GM23338 (cell line): ENCODE measurements around the gene SAMD11. TPM values are rescaled to one million over a fixed set of nuclear protein-coding genes. Genes with fewer than 3 reads are reported as not detected.

Experiments
- ATAC-seq: fragments of 200-7000 bp; cut with Tn5 transposase; 3 replicates; pipeline ENCODE4 v1.9.1; 2020
- DNase-seq: peaks from one replicate; pipeline ENCODE4 v3.0.0-alpha.2; 2015; ENCODE audit warnings: low spot score
- H2AFZ ChIP-seq: fragments of 200-600 bp; sonication (generic); 2 replicates; pipeline ENCODE4 v1.8.0; 2016; ENCODE audit warnings: antibody characterized with exemption, mild to moderate bottlenecking, moderate library complexity
- H3F3A ChIP-seq: fragments of 200-600 bp; sonication (generic); replicated peaks from 2 replicates; pipeline ENCODE4 v1.8.0; 2017; ENCODE audit warnings: antibody characterized with exemption, mixed run types, low read depth
- H3K27ac ChIP-seq: fragments of 200-600 bp; sonication (generic); 2 replicates; pipeline ENCODE4 v1.6.1; 2016; ENCODE audit warnings: low read depth
- H3K27me3 ChIP-seq: fragments of 200-600 bp; sonication (generic); 2 replicates; pipeline ENCODE4 v1.8.0; 2016; ENCODE audit warnings: mild to moderate bottlenecking, mixed run types, moderate library complexity; ENCODE audit not compliant: insufficient read depth
- H3K36me3 ChIP-seq: fragments of 200-600 bp; sonication (generic); 2 replicates; pipeline ENCODE4 v1.8.0; 2016; ENCODE audit warnings: mild to moderate bottlenecking; ENCODE audit not compliant: insufficient read depth
- H3K4me1 ChIP-seq: fragments of 200-600 bp; sonication (generic); 2 replicates; pipeline ENCODE4 v1.8.0; 2016; ENCODE audit warnings: mild to moderate bottlenecking, moderate library complexity; ENCODE audit not compliant: insufficient read depth
- H3K4me2 ChIP-seq: fragments of 200-600 bp; sonication (generic); 2 replicates; pipeline ENCODE4 v1.7.1; 2017; ENCODE audit warnings: mixed run types
- H3K4me3 ChIP-seq: fragments of 200-600 bp; sonication (generic); 2 replicates; pipeline ENCODE4 v1.6.1; 2016; ENCODE audit warnings: mixed run types
- H3K79me2 ChIP-seq: fragments of 200-600 bp; sonication (generic); replicated peaks from 2 replicates; pipeline ENCODE4 v1.8.0; 2017; ENCODE audit warnings: mild to moderate bottlenecking; ENCODE audit not compliant: insufficient read depth
- H3K9me2 ChIP-seq: fragments of 200-600 bp; sonication (generic); 2 replicates; pipeline ENCODE4 v1.8.0; 2017; ENCODE audit not compliant: insufficient read depth
- H4K20me1 ChIP-seq: fragments of 200-600 bp; sonication (generic); replicated peaks from 2 replicates; pipeline ENCODE4 v1.8.0; 2017; ENCODE audit warnings: mild to moderate bottlenecking; ENCODE audit not compliant: insufficient read depth
- H3K27ac Mint-ChIP-seq: 2 replicates; pipeline ENCODE4 v1.8.0; 2020; ENCODE audit warnings: inconsistent platforms, mild to moderate bottlenecking, moderate library complexity, mixed read lengths
- H3K27me3 Mint-ChIP-seq: 3 replicates; pipeline ENCODE4 v1.8.0; 2022; ENCODE audit warnings: low read depth, mild to moderate bottlenecking, moderate library complexity, mixed read lengths, inconsistent platforms; ENCODE audit not compliant: insufficient read depth, poor library complexity
- H3K36me3 Mint-ChIP-seq: 3 replicates; pipeline ENCODE4 v1.8.0; 2021; ENCODE audit warnings: low read depth, mild to moderate bottlenecking, inconsistent platforms, moderate library complexity, mixed read lengths
- H3K4me1 Mint-ChIP-seq: 3 replicates; pipeline ENCODE4 v1.8.0; 2020; ENCODE audit warnings: mild to moderate bottlenecking, inconsistent platforms, mixed read lengths
- H3K4me3 Mint-ChIP-seq: 3 replicates; pipeline ENCODE4 v1.8.0; 2021; ENCODE audit warnings: moderate library complexity, mild to moderate bottlenecking, inconsistent platforms, mixed read lengths
- H3K9me3 Mint-ChIP-seq: 3 replicates; pipeline ENCODE4 v1.8.0; 2020; ENCODE audit warnings: moderate library complexity, mild to moderate bottlenecking, inconsistent platforms, mixed read lengths
- EZH2 ChIP-seq: fragments of 200-600 bp; sonication (generic); IDR thresholded peaks from one replicate; pipeline ENCODE4 v1.8.0; 2017; ENCODE audit warnings: antibody characterized with exemption, mild to moderate bottlenecking, low read depth; ENCODE audit not compliant: unreplicated experiment
- JUNB ChIP-seq: IDR thresholded peaks from one replicate; pipeline ENCODE4 v1.6.1; 2016; ENCODE audit warnings: antibody characterized with exemption; ENCODE audit not compliant: unreplicated experiment
- POLR2AphosphoS5 ChIP-seq: IDR thresholded peaks from 2 replicates; pipeline ENCODE4 v1.6.1; 2016; ENCODE audit warnings: antibody characterized with exemption, low read depth
- ZNF114 ChIP-seq: fragments of 250-450 bp; sonication (Bioruptor Pico); IDR thresholded peaks from 2 replicates; pipeline ENCODE4 v1.5.0; 2020; ENCODE audit warnings: mild to moderate bottlenecking, moderate library complexity
- polyA plus RNA-seq: library from polyadenylated mRNA; unstranded; fragments of >200 nt; fragmentation: Nextera tagmentation; extraction: Ambion mirVana; gene quantifications from 2 replicates; pipeline ENCODE4 v1.2.1, GENCODE V29; 2016
- total RNA-seq: library from RNA; depleted of rRNA; stranded (reverse); fragments of >200 nt; shearing (Covaris generic); gene quantifications from 2 replicates; pipeline ENCODE4 v1.2.3, GENCODE V29; 2014
- TF ChIP-seq, protein P1 (sequence below): IDR thresholded peaks from one replicate; pipeline ENCODE4 v1.6.1; 2018; ENCODE audit warnings: antibody characterized with exemption; ENCODE audit not compliant: unreplicated experiment
- TF ChIP-seq, protein P2 (sequence below): IDR thresholded peaks from 2 replicates; pipeline ENCODE4 v1.6.1; 2016; ENCODE audit warnings: antibody characterized with exemption
- TF ChIP-seq, protein P3 (sequence below), 2 experiments: fragments of 200-600 bp in 1 of 2; sonication (generic) in 1 of 2; conservative IDR thresholded peaks; 2 replicates each; pipeline versions ENCODE4 v1.5.1 to v1.6.1; 2016 to 2017; ENCODE audit warnings: antibody characterized with exemption in 2 of 2, low read depth in 2 of 2, mild to moderate bottlenecking in 2 of 2, moderate library complexity in 1 of 2

Gene SAMD11
- total and polyA plus RNA-seq, 2 experiments from 2014 or later = 0.14 to 0.40 TPM

DNA sequence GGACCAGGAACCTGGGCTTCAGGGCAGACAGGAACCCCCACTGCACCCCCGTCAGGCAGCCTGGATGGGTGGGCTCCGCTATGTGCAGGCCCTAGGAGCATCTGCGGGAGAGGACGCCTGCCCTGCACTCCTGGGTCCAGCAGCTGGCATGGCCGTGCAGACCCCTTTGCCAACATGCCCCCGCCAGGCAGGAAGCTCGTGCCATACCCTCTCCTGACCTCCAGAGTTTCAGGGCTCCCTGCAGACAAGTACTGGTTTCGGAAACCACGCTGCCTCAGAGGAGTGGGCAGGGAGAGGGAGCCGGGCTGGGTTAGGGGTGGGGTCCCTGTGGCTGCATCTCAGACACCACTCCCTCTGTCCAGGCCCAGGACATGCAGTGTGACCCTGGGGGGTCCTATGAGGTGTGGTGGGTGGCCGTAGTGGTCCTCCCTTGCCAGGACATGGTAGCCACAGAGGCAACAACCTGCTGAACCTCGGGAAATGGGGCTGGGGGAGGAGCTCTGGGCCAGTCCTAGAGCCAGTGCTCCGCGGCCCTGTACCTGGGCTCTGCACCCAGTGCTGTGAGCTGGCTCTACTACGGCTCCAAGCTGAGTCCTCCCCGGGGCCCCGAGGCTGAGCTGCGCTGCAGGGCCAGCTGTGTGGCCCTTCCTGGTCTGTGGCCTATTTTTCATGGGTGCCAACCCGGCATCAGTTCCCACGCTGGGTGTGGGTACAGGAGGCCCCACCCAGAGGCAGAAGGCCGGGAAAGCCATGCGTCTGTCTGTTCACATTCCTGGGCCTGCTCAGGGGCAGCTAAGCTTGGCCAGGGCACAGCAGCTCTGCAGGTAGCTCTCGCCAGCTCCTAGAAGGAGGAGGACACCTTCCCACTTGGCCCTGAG lies 44.0 kb downstream of the SAMD11 start:
- H3K79me2 ChIP-seq = no peaks in the 10 kb centered on the region
- peak; percentile 2; the same call in 1 of the 3 replicates for ATAC-seq
- Mint-ChIP-seq H3K27me3 (peaks cover 43% of the 10 kb centered on the region), H3K4me1 (no peaks in the 10 kb centered on the region; the same call in 2 of the 3 replicates), H3K27ac (no peak overlapping the region), H3K4me3 (no peak overlapping the region; the same call in 2 of the 3 replicates), H3K36me3 (peaks cover 2% of the 10 kb centered on the region; the same call in 1 of the 3 replicates), H3K9me3 (no peaks in the 10 kb centered on the region)
- H3K4me2 ChIP-seq = no peak overlapping the region; the same call in 1 of the 2 replicates
- H3K4me3 ChIP-seq = peak overlapping the region; percentile 68; the same call in 1 of the 2 replicates
- no peaks in the 10 kb centered on the region for H3K9me2 ChIP-seq
- H3K36me3 ChIP-seq = no peaks in the 10 kb centered on the region
- H3K27ac ChIP-seq = no peak overlapping the region
- TF ChIP-seq, protein P1, sequence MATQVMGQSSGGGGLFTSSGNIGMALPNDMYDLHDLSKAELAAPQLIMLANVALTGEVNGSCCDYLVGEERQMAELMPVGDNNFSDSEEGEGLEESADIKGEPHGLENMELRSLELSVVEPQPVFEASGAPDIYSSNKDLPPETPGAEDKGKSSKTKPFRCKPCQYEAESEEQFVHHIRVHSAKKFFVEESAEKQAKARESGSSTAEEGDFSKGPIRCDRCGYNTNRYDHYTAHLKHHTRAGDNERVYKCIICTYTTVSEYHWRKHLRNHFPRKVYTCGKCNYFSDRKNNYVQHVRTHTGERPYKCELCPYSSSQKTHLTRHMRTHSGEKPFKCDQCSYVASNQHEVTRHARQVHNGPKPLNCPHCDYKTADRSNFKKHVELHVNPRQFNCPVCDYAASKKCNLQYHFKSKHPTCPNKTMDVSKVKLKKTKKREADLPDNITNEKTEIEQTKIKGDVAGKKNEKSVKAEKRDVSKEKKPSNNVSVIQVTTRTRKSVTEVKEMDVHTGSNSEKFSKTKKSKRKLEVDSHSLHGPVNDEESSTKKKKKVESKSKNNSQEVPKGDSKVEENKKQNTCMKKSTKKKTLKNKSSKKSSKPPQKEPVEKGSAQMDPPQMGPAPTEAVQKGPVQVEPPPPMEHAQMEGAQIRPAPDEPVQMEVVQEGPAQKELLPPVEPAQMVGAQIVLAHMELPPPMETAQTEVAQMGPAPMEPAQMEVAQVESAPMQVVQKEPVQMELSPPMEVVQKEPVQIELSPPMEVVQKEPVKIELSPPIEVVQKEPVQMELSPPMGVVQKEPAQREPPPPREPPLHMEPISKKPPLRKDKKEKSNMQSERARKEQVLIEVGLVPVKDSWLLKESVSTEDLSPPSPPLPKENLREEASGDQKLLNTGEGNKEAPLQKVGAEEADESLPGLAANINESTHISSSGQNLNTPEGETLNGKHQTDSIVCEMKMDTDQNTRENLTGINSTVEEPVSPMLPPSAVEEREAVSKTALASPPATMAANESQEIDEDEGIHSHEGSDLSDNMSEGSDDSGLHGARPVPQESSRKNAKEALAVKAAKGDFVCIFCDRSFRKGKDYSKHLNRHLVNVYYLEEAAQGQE = no peak
- TF ChIP-seq JUNB (no peak), POLR2AphosphoS5 (no peak), EZH2 (no peak), ZNF114 (CRISPR knock-in tag) (no peak)
- TF ChIP-seq, protein P2, sequence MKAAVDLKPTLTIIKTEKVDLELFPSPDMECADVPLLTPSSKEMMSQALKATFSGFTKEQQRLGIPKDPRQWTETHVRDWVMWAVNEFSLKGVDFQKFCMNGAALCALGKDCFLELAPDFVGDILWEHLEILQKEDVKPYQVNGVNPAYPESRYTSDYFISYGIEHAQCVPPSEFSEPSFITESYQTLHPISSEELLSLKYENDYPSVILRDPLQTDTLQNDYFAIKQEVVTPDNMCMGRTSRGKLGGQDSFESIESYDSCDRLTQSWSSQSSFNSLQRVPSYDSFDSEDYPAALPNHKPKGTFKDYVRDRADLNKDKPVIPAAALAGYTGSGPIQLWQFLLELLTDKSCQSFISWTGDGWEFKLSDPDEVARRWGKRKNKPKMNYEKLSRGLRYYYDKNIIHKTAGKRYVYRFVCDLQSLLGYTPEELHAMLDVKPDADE = no peak
- TF ChIP-seq, protein P3, sequence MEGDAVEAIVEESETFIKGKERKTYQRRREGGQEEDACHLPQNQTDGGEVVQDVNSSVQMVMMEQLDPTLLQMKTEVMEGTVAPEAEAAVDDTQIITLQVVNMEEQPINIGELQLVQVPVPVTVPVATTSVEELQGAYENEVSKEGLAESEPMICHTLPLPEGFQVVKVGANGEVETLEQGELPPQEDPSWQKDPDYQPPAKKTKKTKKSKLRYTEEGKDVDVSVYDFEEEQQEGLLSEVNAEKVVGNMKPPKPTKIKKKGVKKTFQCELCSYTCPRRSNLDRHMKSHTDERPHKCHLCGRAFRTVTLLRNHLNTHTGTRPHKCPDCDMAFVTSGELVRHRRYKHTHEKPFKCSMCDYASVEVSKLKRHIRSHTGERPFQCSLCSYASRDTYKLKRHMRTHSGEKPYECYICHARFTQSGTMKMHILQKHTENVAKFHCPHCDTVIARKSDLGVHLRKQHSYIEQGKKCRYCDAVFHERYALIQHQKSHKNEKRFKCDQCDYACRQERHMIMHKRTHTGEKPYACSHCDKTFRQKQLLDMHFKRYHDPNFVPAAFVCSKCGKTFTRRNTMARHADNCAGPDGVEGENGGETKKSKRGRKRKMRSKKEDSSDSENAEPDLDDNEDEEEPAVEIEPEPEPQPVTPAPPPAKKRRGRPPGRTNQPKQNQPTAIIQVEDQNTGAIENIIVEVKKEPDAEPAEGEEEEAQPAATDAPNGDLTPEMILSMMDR (conservative IDR thresholded peaks at IDR 0.05; ENCODE audit: low read depth in 2 of 2) = no peak
- peaks cover 7% of the 10 kb centered on the region for H3F3A ChIP-seq
- H3K4me1 ChIP-seq = no peaks in the 10 kb centered on the region; the same call in 1 of the 2 replicates
- DNase-seq = no peak
- 0 out of 2 replicates have a peak, but pooled peaks cover 2% of the 10 kb centered on the region for H4K20me1 ChIP-seq
- H2AFZ ChIP-seq = no peak overlapping the region
- H3K27me3 ChIP-seq = peaks cover 40% of the 10 kb centered on the region
